IPS-NIHi11 (cell line): ENCODE measurements around the gene RAD51B.

Source experiments
- DNase-seq: peaks from one replicate; pipeline ENCODE4 v3.0.0; 2012; ENCODE audit warnings: mixed read lengths, low spot score

Gene RAD51B

GRCh38 chr14:68573722-68574121 lies 754.1 kb downstream of the RAD51B start:
- DNase-seq = no peak

- DNase-seq = no peak
Measured at GRCh38 chr14:68574461-68574860, 754.9 kb downstream of the RAD51B start.

GRCh38 chr14:68574906-68575305 lies 755.3 kb downstream of the RAD51B start:
- DNase-seq = no peak

- DNase-seq = no peak
Measured at GRCh38 chr14:68575426-68575825, 755.8 kb downstream of the RAD51B start.

GRCh38 chr14:68576031-68576430 lies 756.5 kb downstream of the RAD51B start:
- no peak for DNase-seq

- DNase-seq = no peak
Measured at GRCh38 chr14:68576496-68577244, 757.1 kb downstream of the RAD51B start.

- peak; percentile 63 for DNase-seq
Measured at GRCh38 chr14:68577802-68578541, 758.4 kb downstream of the RAD51B start.

- DNase-seq = no peak
Measured at GRCh38 chr14:68578597-68578996, 759.0 kb downstream of the RAD51B start.

- no peak for DNase-seq
Measured at GRCh38 chr14:68580096-68580645, 760.6 kb downstream of the RAD51B start.

- DNase-seq = no peak
Measured at GRCh38 chr14:68580671-68581070, 761.1 kb downstream of the RAD51B start.

- DNase-seq = no peak
Measured at GRCh38 chr14:68583548-68584280, 764.1 kb downstream of the RAD51B start.

- DNase-seq = no peak
Measured at GRCh38 chr14:68584786-68585185, 765.2 kb downstream of the RAD51B start.

- DNase-seq = no peak
Measured at GRCh38 chr14:68585690-68586089, 766.1 kb downstream of the RAD51B start.

- no peak for DNase-seq
Measured at GRCh38 chr14:68586896-68587751, 767.5 kb downstream of the RAD51B start.

- DNase-seq = no peak
Measured at GRCh38 chr14:68587931-68588330, 768.4 kb downstream of the RAD51B start.

- no peak for DNase-seq
Measured at GRCh38 chr14:68589447-68590200, 770.0 kb downstream of the RAD51B start.

- DNase-seq = no peak
Measured at GRCh38 chr14:68590201-68590522, 770.6 kb downstream of the RAD51B start.

GRCh38 chr14:68591786-68592185 lies 772.2 kb downstream of the RAD51B start:
- no peak for DNase-seq

- DNase-seq = no peak
Measured at GRCh38 chr14:68592948-68593556, 773.5 kb downstream of the RAD51B start.

GRCh38 chr14:68593806-68594536 lies 774.4 kb downstream of the RAD51B start:
- no peak for DNase-seq
